K562 (cell line): ENCODE results near the gene PRRG1. TPM values are rescaled to one million over a fixed set of nuclear protein-coding genes. Genes with fewer than 3 reads are reported as not detected.

Experiments used
- ATAC-seq: fragments of 200-7000 bp; cut with Tn5 transposase; 3 replicates; pipeline ENCODE4 v1.9.1; 2020; ENCODE audit warnings: moderate library complexity
- BruUV-seq: library from RNA; stranded (reverse); fragments of 400-500 nt; replicated peaks from 2 replicates; lab custom pipeline; 2021; lab: Mats Ljungman, UMichigan
- CTCF ChIA-PET: fragments of 300-600 bp; formaldehyde crosslinking; extraction: SDS; loops from one replicate; lab custom pipeline; 2021; ENCODE audit warnings: low intra/inter-chr PET ratio; lab: Yijun Ruan, JAX
- POLR2A ChIA-PET: fragments of 300-600, 350-650 bp; sonication (Branson Sonifier 250); formaldehyde crosslinking; extraction: SDS; loops from one replicate; lab custom pipeline; 2021; ENCODE audit warnings: antibody characterized with exemption, inconsistent platforms; lab: Yijun Ruan, JAX
- DNase-seq, 4 experiments: peaks; one replicate each; pipeline versions ENCODE4 v3.0.0 to v3.0.0-alpha.2; 2011 to 2018; ENCODE audit warnings: low spot score in 3 of 4, mixed read lengths in 3 of 4; ENCODE audit errors: extremely low read depth in 1 of 4
- FAIRE-seq: peaks from 2 replicates; lab custom pipeline; 2011; peaks lifted over from hg19 to GRCh38; lab: Jason Lieb, UNC
- H2AFZ ChIP-seq: 2 replicates; pipeline ENCODE4 v1.6.0; 2011; ENCODE audit warnings: low read depth, low read length, control low read depth, inconsistent platforms
- H3K27ac ChIP-seq: fragments of 200-600 bp; 3 replicates; pipeline ENCODE4 v1.8.0; 2011; ENCODE audit warnings: low read depth, mild to moderate bottlenecking, control low read depth, inconsistent platforms, low read length, moderate library complexity, mixed read lengths; ENCODE audit errors: extremely low read depth
- H3K27me3 ChIP-seq, 2 experiments: fragments of 300-600 bp in 1 of 2; 2 replicates in 1 of 2; 3 replicates in 1 of 2; pipeline versions ENCODE4 v1.6.0 to v1.8.0; 2011; ENCODE audit warnings: inconsistent platforms in 2 of 2, low read length in 2 of 2, mild to moderate bottlenecking in 1 of 2, mixed read lengths in 1 of 2, moderate library complexity in 1 of 2; ENCODE audit not compliant: control insufficient read depth in 2 of 2, insufficient read depth in 2 of 2
- H3K36me3 ChIP-seq: fragments of 300-600 bp; 3 replicates; pipeline ENCODE4 v1.8.0; 2011; ENCODE audit warnings: mild to moderate bottlenecking, low read length, inconsistent platforms; ENCODE audit not compliant: control insufficient read depth, insufficient read depth
- H3K4me1 ChIP-seq, 2 experiments: fragments of 200-600 bp in 1 of 2; replicated peaks in 1 of 2; 2 replicates in 1 of 2; 3 replicates in 1 of 2; pipeline versions ENCODE4 v1.5.1 to v1.8.0; 2011; ENCODE audit warnings: inconsistent platforms in 2 of 2, low read length in 2 of 2, mild to moderate bottlenecking in 1 of 2, mixed read lengths in 1 of 2, moderate library complexity in 1 of 2; ENCODE audit not compliant: control insufficient read depth in 2 of 2, insufficient read depth in 2 of 2
- H3K4me2 ChIP-seq: 2 replicates; pipeline ENCODE4 v1.6.1; 2011; ENCODE audit warnings: low read length, control low read depth, inconsistent platforms, mixed read lengths; ENCODE audit not compliant: insufficient read depth
- H3K4me3 ChIP-seq: fragments of 200-600 bp; sonication (generic), shearing (Covaris generic); 2 replicates; pipeline ENCODE4 v1.5.1; 2016; ENCODE audit warnings: control low read depth, inconsistent platforms
- H3K79me2 ChIP-seq: fragments of 200-600 bp; 3 replicates; pipeline ENCODE4 v1.8.0; 2011; ENCODE audit warnings: low read length, inconsistent platforms; ENCODE audit not compliant: control insufficient read depth, insufficient read depth
- H3K9ac ChIP-seq, 2 experiments: 2 replicates each; pipeline versions ENCODE4 v1.6.0 to v1.6.1; 2011; ENCODE audit warnings: low read depth in 2 of 2, low read length in 2 of 2, control low read depth in 1 of 2, inconsistent platforms in 1 of 2, mild to moderate bottlenecking in 1 of 2, mixed read lengths in 1 of 2; ENCODE audit not compliant: insufficient read depth in 1 of 2
- H3K9me1 ChIP-seq: one replicate; pipeline ENCODE4 v1.6.0; 2011; ENCODE audit warnings: inconsistent platforms, mild to moderate bottlenecking, low read length, moderate library complexity; ENCODE audit not compliant: control insufficient read depth, insufficient read depth
- H3K9me3 ChIP-seq: replicated peaks from 2 replicates; pipeline ENCODE4 v1.5.1; 2011; ENCODE audit warnings: low read depth, low read length, inconsistent platforms; ENCODE audit not compliant: control insufficient read depth, insufficient read depth
- H4K20me1 ChIP-seq: replicated peaks from 2 replicates; pipeline ENCODE4 v1.6.1; 2011; ENCODE audit warnings: low read length, inconsistent platforms, mixed read lengths; ENCODE audit not compliant: control insufficient read depth, insufficient read depth
- CEBPG ChIP-seq, 3 experiments: fragments of 200-800 bp in 1 of 3; sonication (Bioruptor generic) in 1 of 3; sonication (generic) in 1 of 3; formaldehyde crosslinking in 1 of 3; IDR thresholded peaks in 2 of 3; conservative IDR thresholded peaks in 1 of 3; 2 replicates each; pipeline versions ENCODE4 v1.6.1 to v1.8.0; 2016 to 2022; ENCODE audit warnings: missing compliant biosample characterization in 2 of 3, missing genetic modification characterization in 2 of 3, mild to moderate bottlenecking in 1 of 3, missing genetic modification reagents in 1 of 3
- CREB1 ChIP-seq, 2 experiments: sonication (generic) in 1 of 2; formaldehyde crosslinking in 1 of 2; IDR thresholded peaks; 2 replicates each; pipeline versions ENCODE4 v1.6.1 to v1.8.0; 2012 to 2022; ENCODE audit warnings: inconsistent platforms in 1 of 2, mild to moderate bottlenecking in 1 of 2, missing genetic modification reagents in 1 of 2, moderate library complexity in 1 of 2
- DMBX1 ChIP-seq: fragments of 250-450 bp; sonication (Bioruptor Pico); IDR thresholded peaks from 2 replicates; pipeline ENCODE4 v1.8.0; 2022; ENCODE audit warnings: inconsistent platforms, mild to moderate bottlenecking, moderate library complexity, borderline replicate concordance
- HES1 ChIP-seq: fragments of 450-650 bp; IDR thresholded peaks from 2 replicates; pipeline ENCODE4 v1.6.1; 2016; ENCODE audit warnings: low read depth, mild to moderate bottlenecking, moderate library complexity
- NR2C1 ChIP-seq, 2 experiments: fragments of 450-650 bp; IDR thresholded peaks; 2 replicates each; pipeline ENCODE4 v1.6.1; 2017; ENCODE audit warnings: mild to moderate bottlenecking in 2 of 2, antibody characterized with exemption in 1 of 2, inconsistent platforms in 1 of 2, missing compliant biosample characterization in 1 of 2, missing genetic modification characterization in 1 of 2
- PTRF ChIP-seq: fragments of 450-650 bp; IDR thresholded peaks from 2 replicates; pipeline ENCODE4 v1.6.1; 2016; ENCODE audit warnings: mild to moderate bottlenecking, missing genetic modification characterization, missing compliant biosample characterization
- SAFB ChIP-seq: fragments of 200-400 bp; formaldehyde crosslinking; IDR thresholded peaks from 2 replicates; pipeline ENCODE4 v1.6.1; 2017; ENCODE audit warnings: low read depth, low read length, borderline replicate concordance
- SMAD4 ChIP-seq: fragments of 250-450 bp; sonication (Bioruptor Pico); conservative IDR thresholded peaks from 2 replicates; pipeline ENCODE4 v1.8.0; 2021; ENCODE audit warnings: inconsistent platforms, mild to moderate bottlenecking, moderate library complexity
- SMARCA4 ChIP-seq: fragments of 450-650 bp; IDR thresholded peaks from 2 replicates; pipeline ENCODE4 v1.6.1; 2016
- STAT5A ChIP-seq: IDR thresholded peaks from 2 replicates; pipeline ENCODE4 v1.6.1; 2012; ENCODE audit warnings: low read length, inconsistent platforms, borderline replicate concordance
- TBP ChIP-seq: optimal IDR thresholded peaks from 2 replicates; pipeline ENCODE3; 2011; ENCODE audit warnings: low read depth, low read length, improper control_type of control experiment
- TEAD2 ChIP-seq: fragments of 450-650 bp; IDR thresholded peaks from 2 replicates; pipeline ENCODE4 v1.6.1; 2016; ENCODE audit warnings: missing genetic modification characterization, control low read depth, missing compliant biosample characterization
- ZFP1 ChIP-seq: fragments of 450-650 bp; formaldehyde crosslinking; IDR thresholded peaks from 2 replicates; pipeline ENCODE4 v1.4.0; 2020; ENCODE audit warnings: mild to moderate bottlenecking, mixed read lengths
- ZNF583 ChIP-seq: fragments of 250-450 bp; sonication (Bioruptor Pico); IDR thresholded peaks from 2 replicates; pipeline ENCODE4 v1.4.0; 2020
- ZNF77 ChIP-seq: fragments of 250-450 bp; sonication (Bioruptor Pico); IDR thresholded peaks from 2 replicates; pipeline ENCODE4 v1.5.0; 2020
- ZSCAN29 ChIP-seq: fragments of 450-650 bp; IDR thresholded peaks from 2 replicates; pipeline ENCODE4 v1.6.1; 2017
- WGBS: fragments of 100-300 bp; shearing (Covaris generic); methylation state at CpG from one replicate; pipeline ENCODE4 v1.1.6; 2016; ENCODE audit warnings: low coverage, mixed read lengths; ENCODE audit not compliant: insufficient coverage; ENCODE audit errors: missing lambda C conversion rate; 5-methylcytosine and 5-hydroxymethylcytosine counted together
- in situ Hi-C: fragments of 300-500 bp; cut with MboI; formaldehyde crosslinking; loops from 4 replicates; pipeline ENCODE4 v1.15.0; 2018; ENCODE audit warnings: inconsistent platforms, mixed read lengths
- intact Hi-C: fragments of 100-400 bp; cut with micrococcal nuclease; formaldehyde crosslinking; loops from 2 replicates; pipeline ENCODE4 v1.14.2; 2022
- polyA plus RNA-seq, 8 experiments: library from polyadenylated mRNA; depleted of rRNA in 4 of 8; stranded (reverse) in 5 of 8; unstranded in 3 of 8; fragments of >200 nt; fragmentation: Nextera tagmentation in 2 of 8; fragmentation: Illumina TruSeq in 1 of 8; extraction: Ambion mirVana in 2 of 8; extraction: Trizol in 1 of 8; gene quantifications; 2 replicates each; pipeline versions ENCODE4 v1.2.1 to v1.2.3, GENCODE V29; 2011 to 2014; ENCODE audit warnings: inconsistent platforms in 1 of 8, missing spikeins in 1 of 8
- total RNA-seq, 7 experiments: library from RNA; depleted of rRNA in 6 of 7; stranded (reverse); fragments of >200 nt in 6 of 7; fragmentation: Illumina TruSeq in 2 of 7; extraction: Trizol in 2 of 7; gene quantifications; 2 replicates each; pipeline versions ENCODE4 v1.2.1 to v1.2.3, GENCODE V29; 2011 to 2021; ENCODE audit warnings: low replicate concordance in 1 of 7

Gene PRRG1
- total and polyA plus RNA-seq, 9 of the 15 experiments (the other 6 are each of a cell fraction or from before 2014, with no cell fraction given): 1.7 to 11.8 (median 4.2) TPM

DNA sequence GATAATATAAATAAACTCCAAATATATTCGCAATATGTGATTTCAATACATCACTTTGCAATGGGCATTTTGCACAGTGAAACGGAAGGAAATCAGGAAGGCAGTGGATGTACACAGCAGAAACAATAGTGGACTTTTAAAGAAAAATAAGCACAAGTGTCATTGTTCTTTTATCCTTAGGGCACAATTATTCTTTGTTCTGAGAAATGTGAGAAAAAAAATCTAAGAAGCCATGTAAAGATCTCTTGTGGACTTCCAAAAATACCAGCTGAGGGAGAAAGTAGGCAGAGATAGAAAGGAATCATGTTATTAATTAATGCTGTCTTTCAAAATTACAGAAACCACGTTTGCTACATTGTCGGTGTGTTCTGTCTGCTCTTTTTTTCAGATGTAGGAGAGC lies 17.6 kb upstream of the PRRG1 start:
- H3K79me2 ChIP-seq: no peaks in the 10 kb centered on the region
- no TSS peak for BruUV-seq
- in situ Hi-C loops: no loop called here
- no peaks in the 10 kb centered on the region for H3K36me3 ChIP-seq
- ChIA-PET POLR2A (no interaction called here), CTCF (no interaction called here)
- no peak overlapping the region for H2AFZ ChIP-seq
- H3K9me3 ChIP-seq: no peaks in the 10 kb centered on the region
- H3K9ac ChIP-seq: no peak overlapping the region
- intact Hi-C loops: no loop called here
- no peaks in the 10 kb centered on the region for H3K9me1 ChIP-seq
- no peak for ATAC-seq
- H4K20me1 ChIP-seq: no peaks in the 10 kb centered on the region
- H3K4me1 ChIP-seq: no peaks in the 10 kb centered on the region
- FAIRE-seq: no peak
- no peak overlapping the region for H3K4me2 ChIP-seq
- no peak overlapping the region for H3K27ac ChIP-seq
- WGBS: 4% methylated on average over 3 of the region's 4 CpGs
- no peak for DNase-seq
- H3K27me3 ChIP-seq: no peaks in the 10 kb centered on the region
- no peak overlapping the region for H3K4me3 ChIP-seq
- TF ChIP-seq HES1 (no peak), STAT5A (no peak), DMBX1 (no peak), TBP (no peak), ZNF583 (CRISPR knock-in tag) (no peak), PTRF (tag) (no peak), SMAD4 (CRISPR knock-in tag) (no peak), ZNF77 (CRISPR knock-in tag) (no peak), ZFP1 (no peak), SMARCA4 (no peak), CEBPG (CRISPR knock-in tag; IDR thresholded peaks at IDR 0.05) (no peak), CEBPG (tag; conservative IDR thresholded peaks at IDR 0.05 in 1 of 2, IDR thresholded peaks at IDR 0.05 in 1 of 2) (no peak), ZSCAN29 (no peak), NR2C1 (IDR thresholded peaks at IDR 0.05) (no peak), NR2C1 (tag; IDR thresholded peaks at IDR 0.05) (no peak), CREB1 (IDR thresholded peaks at IDR 0.05) (no peak), CREB1 (CRISPR knock-in tag; IDR thresholded peaks at IDR 0.05) (no peak), TEAD2 (no peak), SAFB (no peak)
